H1 (cell line): Measurements from ENCODE around the gene FOXB1. TPM values are rescaled to one million over a fixed set of nuclear protein-coding genes. Genes with fewer than 3 reads are reported as not detected.

ENCODE experiments used
- CBX5 ChIP-seq: fragments of 300-800, 300-1000 bp; sonication (generic); IDR thresholded peaks from 2 replicates; pipeline ENCODE4 v1.7.1; 2016; ENCODE audit warnings: antibody characterized with exemption, low read length, low read depth
- RBBP5 ChIP-seq: IDR thresholded peaks from 2 replicates; pipeline ENCODE4 v1.7.1; 2012; ENCODE audit warnings: low read depth, mild to moderate bottlenecking, inconsistent platforms, low read length, moderate library complexity, borderline replicate concordance
- RNF2 ChIP-seq: fragments of 200-900, 300-1000 bp; sonication (generic); IDR thresholded peaks from 2 replicates; pipeline ENCODE4 v1.7.1; 2016; ENCODE audit warnings: borderline replicate concordance, low read depth, mild to moderate bottlenecking, antibody characterized with exemption, low read length; ENCODE audit not compliant: poor library complexity, severe bottlenecking; ENCODE audit errors: missing control alignments
- SAP30 ChIP-seq: fragments of 300-600 bp; sonication (generic); IDR thresholded peaks from 2 replicates; pipeline ENCODE4 v1.7.1; 2012; ENCODE audit warnings: low read length, moderate library complexity, mild to moderate bottlenecking, inconsistent platforms; ENCODE audit not compliant: insufficient read depth, insufficient replicate concordance
- polyA plus RNA-seq, 7 experiments: library from polyadenylated mRNA; depleted of rRNA in 3 of 7; stranded (reverse) in 5 of 7; unstranded in 2 of 7; fragments of >200 nt in 5 of 7; fragments of 200-250 nt in 2 of 7; gene quantifications; 1 replicate in 5 of 7; 2 replicates in 1 of 7; 4 replicates in 1 of 7; pipeline versions ENCODE4 v1.2.1 to v1.2.3, GENCODE V29; 2011 to 2013; ENCODE audit warnings: missing spikeins in 2 of 7, mixed read lengths in 2 of 7
- total RNA-seq: library from RNA; stranded (reverse); fragmentation: NEBNext Ultra II Directional; extraction: Animal tissue kit (Norgen Biotek cat#: 25700); gene quantifications from 2 replicates; pipeline ENCODE4 v1.2.1, GENCODE V29; 2021

FOXB1 gene
- total and polyA plus RNA-seq, 2 of the 8 experiments (the other 6 are each of a cell fraction or from before 2014, with no cell fraction given), result 0.92 to 1.5 TPM

DNA sequence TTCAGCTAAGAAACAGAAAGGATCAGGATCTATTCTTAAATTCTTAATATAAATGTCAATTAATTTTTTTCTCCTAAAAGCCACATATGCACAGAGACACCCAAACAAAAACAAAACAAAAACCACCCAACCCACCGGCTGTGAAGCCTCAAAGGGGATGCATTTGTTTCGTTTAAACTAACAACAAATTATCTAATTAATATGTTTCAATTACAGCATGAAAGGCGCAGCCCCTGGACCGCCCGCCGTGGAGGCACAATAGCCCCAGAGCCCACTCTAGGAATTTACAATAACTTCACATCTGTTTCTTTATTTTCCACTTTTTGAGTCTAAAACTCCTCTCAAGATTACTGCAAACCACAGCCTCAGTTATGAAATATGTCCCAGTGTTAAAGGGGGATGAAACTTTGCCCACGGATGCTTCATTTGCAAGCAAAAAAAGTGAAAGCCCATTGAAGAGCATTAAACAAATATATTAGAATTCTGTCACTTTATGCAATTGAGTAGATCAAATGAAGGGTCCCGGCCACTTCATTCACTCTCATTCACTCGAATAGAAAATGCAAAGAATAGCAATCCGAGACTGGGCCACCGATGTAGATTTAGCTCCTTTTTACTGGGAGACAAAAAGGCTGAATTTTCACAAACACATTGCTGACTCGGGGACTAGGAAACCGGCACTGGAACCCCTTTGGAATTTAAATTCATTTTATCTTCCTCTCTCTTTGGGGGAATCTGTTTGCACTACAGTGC, 6.0 kb downstream of the FOXB1 start (continued):
- no peak for TF ChIP-seq RBBP5
- no peak for TF ChIP-seq RNF2
- no peak for TF ChIP-seq SAP30
- no peak for TF ChIP-seq CBX5
- TF ChIP-seq, all 59 proteins: peak for 0
